K562 (cell line): Measurements from ENCODE around the gene NCOA6. TPM values are rescaled to one million over a fixed set of nuclear protein-coding genes. Genes with fewer than 3 reads are reported as not detected.

Experiments
- ATAC-seq: fragments of 200-7000 bp; cut with Tn5 transposase; 3 replicates; pipeline ENCODE4 v1.9.1; 2020; ENCODE audit warnings: moderate library complexity
- BruUV-seq: library from RNA; stranded (reverse); fragments of 400-500 nt; replicated peaks from 2 replicates; lab custom pipeline; 2021; lab: Mats Ljungman, UMichigan
- CTCF ChIA-PET: fragments of 300-600 bp; formaldehyde crosslinking; extraction: SDS; loops from one replicate; lab custom pipeline; 2021; ENCODE audit warnings: low intra/inter-chr PET ratio; lab: Yijun Ruan, JAX
- POLR2A ChIA-PET: fragments of 300-600, 350-650 bp; sonication (Branson Sonifier 250); formaldehyde crosslinking; extraction: SDS; loops from one replicate; lab custom pipeline; 2021; ENCODE audit warnings: antibody characterized with exemption, inconsistent platforms; lab: Yijun Ruan, JAX
- DNase-seq, 4 experiments: peaks; one replicate each; pipeline versions ENCODE4 v3.0.0 to v3.0.0-alpha.2; 2011 to 2018; ENCODE audit warnings: low spot score in 3 of 4, mixed read lengths in 3 of 4; ENCODE audit errors: extremely low read depth in 1 of 4
- FAIRE-seq: peaks from 2 replicates; lab custom pipeline; 2011; peaks lifted over from hg19 to GRCh38; lab: Jason Lieb, UNC
- H2AFZ ChIP-seq: 2 replicates; pipeline ENCODE4 v1.6.0; 2011; ENCODE audit warnings: low read depth, low read length, control low read depth, inconsistent platforms
- H3K27ac ChIP-seq: fragments of 200-600 bp; 3 replicates; pipeline ENCODE4 v1.8.0; 2011; ENCODE audit warnings: low read depth, mild to moderate bottlenecking, control low read depth, inconsistent platforms, low read length, moderate library complexity, mixed read lengths; ENCODE audit errors: extremely low read depth
- H3K27me3 ChIP-seq, 2 experiments: fragments of 300-600 bp in 1 of 2; 2 replicates in 1 of 2; 3 replicates in 1 of 2; pipeline versions ENCODE4 v1.6.0 to v1.8.0; 2011; ENCODE audit warnings: inconsistent platforms in 2 of 2, low read length in 2 of 2, mild to moderate bottlenecking in 1 of 2, mixed read lengths in 1 of 2, moderate library complexity in 1 of 2; ENCODE audit not compliant: control insufficient read depth in 2 of 2, insufficient read depth in 2 of 2
- H3K36me3 ChIP-seq: fragments of 300-600 bp; 3 replicates; pipeline ENCODE4 v1.8.0; 2011; ENCODE audit warnings: mild to moderate bottlenecking, low read length, inconsistent platforms; ENCODE audit not compliant: control insufficient read depth, insufficient read depth
- H3K4me1 ChIP-seq, 2 experiments: fragments of 200-600 bp in 1 of 2; replicated peaks in 1 of 2; 2 replicates in 1 of 2; 3 replicates in 1 of 2; pipeline versions ENCODE4 v1.5.1 to v1.8.0; 2011; ENCODE audit warnings: inconsistent platforms in 2 of 2, low read length in 2 of 2, mild to moderate bottlenecking in 1 of 2, mixed read lengths in 1 of 2, moderate library complexity in 1 of 2; ENCODE audit not compliant: control insufficient read depth in 2 of 2, insufficient read depth in 2 of 2
- H3K4me2 ChIP-seq: 2 replicates; pipeline ENCODE4 v1.6.1; 2011; ENCODE audit warnings: low read length, control low read depth, inconsistent platforms, mixed read lengths; ENCODE audit not compliant: insufficient read depth
- H3K4me3 ChIP-seq: fragments of 200-600 bp; sonication (generic), shearing (Covaris generic); 2 replicates; pipeline ENCODE4 v1.5.1; 2016; ENCODE audit warnings: control low read depth, inconsistent platforms
- H3K79me2 ChIP-seq: fragments of 200-600 bp; 3 replicates; pipeline ENCODE4 v1.8.0; 2011; ENCODE audit warnings: low read length, inconsistent platforms; ENCODE audit not compliant: control insufficient read depth, insufficient read depth
- H3K9ac ChIP-seq, 2 experiments: 2 replicates each; pipeline versions ENCODE4 v1.6.0 to v1.6.1; 2011; ENCODE audit warnings: low read depth in 2 of 2, low read length in 2 of 2, control low read depth in 1 of 2, inconsistent platforms in 1 of 2, mild to moderate bottlenecking in 1 of 2, mixed read lengths in 1 of 2; ENCODE audit not compliant: insufficient read depth in 1 of 2
- H3K9me1 ChIP-seq: one replicate; pipeline ENCODE4 v1.6.0; 2011; ENCODE audit warnings: inconsistent platforms, mild to moderate bottlenecking, low read length, moderate library complexity; ENCODE audit not compliant: control insufficient read depth, insufficient read depth
- H3K9me3 ChIP-seq: replicated peaks from 2 replicates; pipeline ENCODE4 v1.5.1; 2011; ENCODE audit warnings: low read depth, low read length, inconsistent platforms; ENCODE audit not compliant: control insufficient read depth, insufficient read depth
- H4K20me1 ChIP-seq: replicated peaks from 2 replicates; pipeline ENCODE4 v1.6.1; 2011; ENCODE audit warnings: low read length, inconsistent platforms, mixed read lengths; ENCODE audit not compliant: control insufficient read depth, insufficient read depth
- AFF1 ChIP-seq, 2 experiments: fragments of 450-650 bp; IDR thresholded peaks; 2 replicates each; pipeline ENCODE4 v1.6.1; 2018; ENCODE audit warnings: mild to moderate bottlenecking in 2 of 2, low read depth in 1 of 2; ENCODE audit not compliant: partially characterized antibody in 2 of 2
- DIDO1 ChIP-seq: fragments of 450-650 bp; IDR thresholded peaks from 2 replicates; pipeline ENCODE4 v1.6.1; 2016; ENCODE audit warnings: low read depth, missing biosample characterization, missing genetic modification characterization
- ETV5 ChIP-seq: sonication (generic); formaldehyde crosslinking; IDR thresholded peaks from 2 replicates; pipeline ENCODE4 v1.4.0; 2020; ENCODE audit warnings: low read depth, mild to moderate bottlenecking, missing genetic modification reagents
- HNRNPK ChIP-seq: fragments of 200-400 bp; formaldehyde crosslinking; IDR thresholded peaks from one replicate; pipeline ENCODE4 v1.6.1; 2018; ENCODE audit warnings: mild to moderate bottlenecking, low read depth, low read length; ENCODE audit not compliant: poor library complexity, severe bottlenecking
- RBM17 ChIP-seq: fragments of 200-400 bp; formaldehyde crosslinking; IDR thresholded peaks from 2 replicates; pipeline ENCODE4 v1.6.1; 2017; ENCODE audit warnings: low read depth, mild to moderate bottlenecking, low read length, borderline replicate concordance
- SNRNP70 ChIP-seq: fragments of 200-400 bp; formaldehyde crosslinking; optimal IDR thresholded peaks from 2 replicates; pipeline ENCODE3; 2017; ENCODE audit warnings: low read depth, low read length
- SPI1 ChIP-seq: IDR thresholded peaks from 2 replicates; pipeline ENCODE4 v1.6.1; 2011; ENCODE audit warnings: low read depth, low read length, control low read depth, borderline replicate concordance
- STAT5B ChIP-seq: fragments of 250-450 bp; sonication (Bioruptor Pico); IDR thresholded peaks from 2 replicates; pipeline ENCODE4 v1.8.0; 2021; ENCODE audit warnings: mild to moderate bottlenecking, inconsistent platforms
- TCF7L2 ChIP-seq: fragments of 150-350 bp; IDR thresholded peaks from 2 replicates; pipeline ENCODE4 v1.6.1; 2016; ENCODE audit warnings: low read depth, mild to moderate bottlenecking, low read length, moderate library complexity
- TOE1 ChIP-seq, 2 experiments: fragments of 450-650 bp in 1 of 2; sonication (generic) in 1 of 2; formaldehyde crosslinking in 1 of 2; IDR thresholded peaks; 2 replicates each; pipeline versions ENCODE4 v1.7.1 to v1.8.0; 2016 to 2022; ENCODE audit warnings: borderline replicate concordance in 2 of 2, mild to moderate bottlenecking in 2 of 2, antibody characterized with exemption in 1 of 2, inconsistent platforms in 1 of 2, low read depth in 1 of 2, missing genetic modification reagents in 1 of 2, moderate library complexity in 1 of 2
- ZNF184 ChIP-seq: sonication (generic); formaldehyde crosslinking; IDR thresholded peaks from 2 replicates; pipeline ENCODE4 v1.5.0; 2020; ENCODE audit warnings: missing genetic modification reagents
- WGBS: fragments of 100-300 bp; shearing (Covaris generic); methylation state at CpG from one replicate; pipeline ENCODE4 v1.1.6; 2016; ENCODE audit warnings: low coverage, mixed read lengths; ENCODE audit not compliant: insufficient coverage; ENCODE audit errors: missing lambda C conversion rate; 5-methylcytosine and 5-hydroxymethylcytosine counted together
- in situ Hi-C: fragments of 300-500 bp; cut with MboI; formaldehyde crosslinking; loops from 4 replicates; pipeline ENCODE4 v1.15.0; 2018; ENCODE audit warnings: inconsistent platforms, mixed read lengths
- intact Hi-C: fragments of 100-400 bp; cut with micrococcal nuclease; formaldehyde crosslinking; loops from 2 replicates; pipeline ENCODE4 v1.14.2; 2022
- polyA plus RNA-seq, 8 experiments: library from polyadenylated mRNA; depleted of rRNA in 4 of 8; stranded (reverse) in 5 of 8; unstranded in 3 of 8; fragments of >200 nt; fragmentation: Nextera tagmentation in 2 of 8; fragmentation: Illumina TruSeq in 1 of 8; extraction: Ambion mirVana in 2 of 8; extraction: Trizol in 1 of 8; gene quantifications; 2 replicates each; pipeline versions ENCODE4 v1.2.1 to v1.2.3, GENCODE V29; 2011 to 2014; ENCODE audit warnings: inconsistent platforms in 1 of 8, missing spikeins in 1 of 8
- total RNA-seq, 7 experiments: library from RNA; depleted of rRNA in 6 of 7; stranded (reverse); fragments of >200 nt in 6 of 7; fragmentation: Illumina TruSeq in 2 of 7; extraction: Trizol in 2 of 7; gene quantifications; 2 replicates each; pipeline versions ENCODE4 v1.2.1 to v1.2.3, GENCODE V29; 2011 to 2021; ENCODE audit warnings: low replicate concordance in 1 of 7
- TF ChIP-seq, protein P1 (sequence below): fragments of 450-650 bp; IDR thresholded peaks from 2 replicates; pipeline ENCODE4 v1.6.1; 2016

Gene NCOA6
- total and polyA plus RNA-seq, 9 of the 15 experiments (the other 6 are each of a cell fraction or from before 2014, with no cell fraction given), result 6.1 to 25.0 (median 9.5) TPM

DNA sequence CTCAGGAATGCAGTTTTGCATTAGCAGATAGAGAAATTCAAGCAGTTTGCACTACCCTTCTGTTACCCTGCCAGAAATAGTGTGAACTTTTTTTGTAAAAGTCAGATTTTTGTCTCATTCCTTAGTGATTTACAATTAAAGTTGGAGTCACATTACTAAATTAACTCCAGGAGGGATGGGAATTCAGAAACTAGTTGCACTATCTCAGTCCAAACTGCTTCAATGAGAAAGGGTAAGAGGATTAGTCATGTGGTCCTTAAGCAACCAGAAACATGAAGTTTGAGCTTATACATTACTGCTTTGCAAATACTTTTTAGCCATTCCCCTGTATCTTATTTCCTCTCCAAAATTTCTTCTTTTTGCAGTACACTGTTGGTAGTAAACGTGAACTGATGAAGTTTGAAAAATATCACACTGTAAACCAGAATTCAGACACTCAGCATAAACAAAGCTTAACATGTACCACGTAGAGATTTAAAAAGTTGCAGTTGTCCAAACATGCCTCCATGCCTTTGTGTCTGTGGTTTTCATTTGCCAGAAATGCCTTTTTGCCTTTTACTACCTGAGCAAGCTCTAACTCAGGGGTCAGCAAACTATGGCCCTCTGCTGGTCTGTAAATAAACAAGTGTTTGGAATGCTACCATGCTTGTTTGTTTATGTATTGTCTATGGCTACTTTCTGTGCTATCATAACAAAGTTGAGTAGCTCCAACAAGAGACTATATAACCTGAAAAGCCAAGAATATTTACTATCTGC is 71.6 kb downstream of the NCOA6 start (continued):
- TF ChIP-seq HNRNPK (no peak), STAT5B (CRISPR knock-in tag) (no peak), DIDO1 (tag) (no peak), RBM17 (no peak), SNRNP70 (no peak), SPI1 (no peak)

DNA sequence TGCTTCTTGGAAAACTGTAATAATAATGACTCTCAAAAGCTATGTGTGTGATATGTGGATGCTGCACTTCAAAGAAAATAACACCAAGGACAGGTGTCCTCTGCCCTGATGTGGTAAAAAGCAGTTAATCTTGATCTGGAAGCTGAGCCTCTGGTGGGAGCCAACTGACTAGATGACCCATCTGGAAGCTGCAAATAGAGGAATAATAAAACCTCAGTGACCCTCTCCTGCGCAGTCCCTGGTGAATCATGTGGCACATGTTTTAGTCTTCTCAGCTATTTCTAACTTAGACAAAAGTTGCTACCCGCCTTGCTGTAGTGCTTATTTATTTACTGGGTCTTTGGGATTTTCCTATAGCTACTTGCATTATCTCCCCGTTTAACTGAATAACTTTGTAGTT is 74.0 kb downstream of the NCOA6 start:
- peaks cover 63% of the 10 kb centered on the region; the same call in 2 of the 3 replicates for H3K36me3 ChIP-seq
- no peak overlapping the region for H2AFZ ChIP-seq
- no peaks in the 10 kb centered on the region for H4K20me1 ChIP-seq
- DNase-seq, result no peak
- intact Hi-C loops (no loop called here), in situ Hi-C loops (no loop called here)
- H3K9ac ChIP-seq, result no peak overlapping the region
- no peak for FAIRE-seq
- no peaks in the 10 kb centered on the region for H3K27me3 ChIP-seq
- POLR2A ChIA-PET, result no interaction called here
- no peaks in the 10 kb centered on the region for H3K79me2 ChIP-seq
- H3K9me1 ChIP-seq, result no peaks in the 10 kb centered on the region
- H3K4me2 ChIP-seq, result no peak overlapping the region
- no peaks in the 10 kb centered on the region for H3K9me3 ChIP-seq
- no peak overlapping the region for H3K27ac ChIP-seq
- no peaks in the 10 kb centered on the region for H3K4me1 ChIP-seq
- ATAC-seq, result no peak
- no peak overlapping the region for H3K4me3 ChIP-seq
- CTCF ChIA-PET, result no interaction called here
- 88% methylated on average over 3 of the region's 3 CpGs for WGBS
- no TSS peak for BruUV-seq
- TF ChIP-seq TOE1 (IDR thresholded peaks at IDR 0.05; ENCODE audit: borderline replicate concordance), result no peak
- TF ChIP-seq TOE1 (CRISPR knock-in tag; IDR thresholded peaks at IDR 0.05; ENCODE audit: borderline replicate concordance, low read depth), result no peak
- no peak for TF ChIP-seq AFF1 (IDR thresholded peaks at IDR 0.05; ENCODE audit: low read depth in 1 of 2, partially characterized antibody in 2 of 2)
- TF ChIP-seq HNRNPK, result no peak
- TF ChIP-seq, protein P1, sequence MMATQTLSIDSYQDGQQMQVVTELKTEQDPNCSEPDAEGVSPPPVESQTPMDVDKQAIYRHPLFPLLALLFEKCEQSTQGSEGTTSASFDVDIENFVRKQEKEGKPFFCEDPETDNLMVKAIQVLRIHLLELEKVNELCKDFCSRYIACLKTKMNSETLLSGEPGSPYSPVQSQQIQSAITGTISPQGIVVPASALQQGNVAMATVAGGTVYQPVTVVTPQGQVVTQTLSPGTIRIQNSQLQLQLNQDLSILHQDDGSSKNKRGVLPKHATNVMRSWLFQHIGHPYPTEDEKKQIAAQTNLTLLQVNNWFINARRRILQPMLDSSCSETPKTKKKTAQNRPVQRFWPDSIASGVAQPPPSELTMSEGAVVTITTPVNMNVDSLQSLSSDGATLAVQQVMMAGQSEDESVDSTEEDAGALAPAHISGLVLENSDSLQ, result no peak
- TF ChIP-seq TCF7L2, result no peak
- TF ChIP-seq ZNF184 (CRISPR knock-in tag), result no peak
- TF ChIP-seq ETV5, result no peak
